Astrocyte (in vitro differentiated cells and primary cell): Measurements from ENCODE around the gene LGALS1. TPM values are rescaled to one million over a fixed set of nuclear protein-coding genes. Genes with fewer than 3 reads are reported as not detected.

ENCODE experiments used
- DNase-seq: peaks from one replicate; pipeline ENCODE4 v3.0.0-alpha.2; 2010; ENCODE audit warnings: low read depth
- FAIRE-seq: peaks from 2 replicates; lab custom pipeline; 2011; peaks lifted over from hg19 to GRCh38; lab: Jason Lieb, UNC
- H2AFZ ChIP-seq: 2 replicates; pipeline ENCODE4 v1.6.0; 2012; ENCODE audit warnings: low read depth, low read length, inconsistent platforms
- H3K27ac ChIP-seq: 2 replicates; pipeline ENCODE4 v1.5.1; 2011; ENCODE audit warnings: low read depth, low read length, inconsistent platforms
- H3K27me3 ChIP-seq: 2 replicates; pipeline ENCODE4 v1.6.0; 2011; ENCODE audit warnings: low read length, inconsistent platforms; ENCODE audit not compliant: insufficient read depth
- H3K36me3 ChIP-seq: 2 replicates; pipeline ENCODE4 v1.5.1; 2011; ENCODE audit warnings: low read length, inconsistent platforms; ENCODE audit not compliant: insufficient read depth
- H3K4me1 ChIP-seq: 2 replicates; pipeline ENCODE4 v1.5.1; 2011; ENCODE audit warnings: low read length, inconsistent platforms; ENCODE audit not compliant: insufficient read depth
- H3K4me2 ChIP-seq: 2 replicates; pipeline ENCODE4 v1.6.0; 2012; ENCODE audit warnings: low read length, inconsistent platforms
- H3K4me3 ChIP-seq: 2 replicates; pipeline ENCODE4 v1.5.1; 2011; ENCODE audit warnings: low read depth, mild to moderate bottlenecking, low read length, inconsistent platforms; ENCODE audit not compliant: insufficient read depth
- H3K79me2 ChIP-seq: 2 replicates; pipeline ENCODE4 v1.6.0; 2012; ENCODE audit warnings: mild to moderate bottlenecking, low read length, inconsistent platforms; ENCODE audit not compliant: insufficient read depth
- H3K9ac ChIP-seq: 2 replicates; pipeline ENCODE4 v1.6.0; 2012; ENCODE audit warnings: mild to moderate bottlenecking, low read length, inconsistent platforms
- H3K9me3 ChIP-seq: 2 replicates; pipeline ENCODE4 v1.5.1; 2012; ENCODE audit warnings: low read depth, mild to moderate bottlenecking, low read length, inconsistent platforms; ENCODE audit not compliant: insufficient read depth
- H4K20me1 ChIP-seq: 2 replicates; pipeline ENCODE4 v1.6.0; 2012; ENCODE audit warnings: low read length, inconsistent platforms; ENCODE audit not compliant: insufficient read depth
- H3K27ac Mint-ChIP-seq: one replicate; pipeline ENCODE4 v1.8.0; 2021; ENCODE audit warnings: mild to moderate bottlenecking, mixed read lengths; ENCODE audit not compliant: unreplicated experiment
- H3K27me3 Mint-ChIP-seq: one replicate; pipeline ENCODE4 v1.8.0; 2021; ENCODE audit warnings: low read depth, mixed read lengths; ENCODE audit not compliant: unreplicated experiment
- H3K36me3 Mint-ChIP-seq: one replicate; pipeline ENCODE4 v1.8.0; 2021; ENCODE audit warnings: low read depth, mixed read lengths; ENCODE audit not compliant: unreplicated experiment
- H3K4me1 Mint-ChIP-seq: one replicate; pipeline ENCODE4 v1.8.0; 2021; ENCODE audit warnings: low read depth, mixed read lengths; ENCODE audit not compliant: unreplicated experiment
- H3K4me3 Mint-ChIP-seq: one replicate; pipeline ENCODE4 v1.8.0; 2021; ENCODE audit warnings: mild to moderate bottlenecking, moderate library complexity, mixed read lengths; ENCODE audit not compliant: unreplicated experiment
- H3K9me3 Mint-ChIP-seq: one replicate; pipeline ENCODE4 v1.8.0; 2021; ENCODE audit warnings: mild to moderate bottlenecking, mixed read lengths; ENCODE audit not compliant: unreplicated experiment
- CTCF ChIP-seq: IDR thresholded peaks from 2 replicates; pipeline ENCODE4 v1.5.1; 2011; ENCODE audit warnings: low read depth, mild to moderate bottlenecking, inconsistent platforms, low read length, moderate library complexity; ENCODE audit not compliant: insufficient read depth
- EZH2 ChIP-seq: IDR thresholded peaks from 2 replicates; pipeline ENCODE4 v1.6.1; 2012; ENCODE audit warnings: mild to moderate bottlenecking, low read length, inconsistent platforms; ENCODE audit not compliant: insufficient read depth
- total RNA-seq: library from RNA; stranded (reverse); gene quantifications from 2 replicates; pipeline ENCODE4 v1.2.1, GENCODE V29; 2021

LGALS1 gene
- total RNA-seq, 1 donor from 2014 or later, result 240 TPM

GRCh38 chr22:37663521-37664140 lies 11.8 kb upstream of the LGALS1 start:
- Histone ChIP-seq H3K27me3 (no peaks in the 10 kb centered on the region), H4K20me1 (peaks cover 48% of the 10 kb centered on the region), H3K36me3 (no peaks in the 10 kb centered on the region), H3K9me3 (no peaks in the 10 kb centered on the region), H3K27ac (no peak overlapping the region), H3K79me2 (peaks cover 70% of the 10 kb centered on the region), H3K9ac (no peak overlapping the region), H3K4me2 (no peak overlapping the region), H2AFZ (no peak overlapping the region), H3K4me3 (no peak overlapping the region), H3K4me1 (peaks cover 23% of the 10 kb centered on the region)
- H3K4me1 Mint-ChIP-seq, result peaks cover 15% of the 10 kb centered on the region
- TF ChIP-seq EZH2, result no peak
- TF ChIP-seq CTCF, result no peak
- H3K27me3 Mint-ChIP-seq, result no peaks in the 10 kb centered on the region
- H3K9me3 Mint-ChIP-seq, result no peaks in the 10 kb centered on the region
- no peak overlapping the region for H3K27ac Mint-ChIP-seq
- DNase-seq, result no peak
- no peak overlapping the region for H3K4me3 Mint-ChIP-seq
- H3K36me3 Mint-ChIP-seq, result peaks cover 2% of the 10 kb centered on the region
- no peak for FAIRE-seq

- Histone ChIP-seq H3K79me2 (peaks cover 65% of the 10 kb centered on the region), H3K4me3 (no peak overlapping the region), H3K27ac (no peak overlapping the region), H3K9ac (no peak overlapping the region), H3K27me3 (no peaks in the 10 kb centered on the region), H3K9me3 (no peaks in the 10 kb centered on the region), H3K4me2 (no peak overlapping the region), H2AFZ (no peak overlapping the region), H3K4me1 (peaks cover 20% of the 10 kb centered on the region), H3K36me3 (no peaks in the 10 kb centered on the region), H4K20me1 (peaks cover 44% of the 10 kb centered on the region)
- Mint-ChIP-seq H3K27ac (no peak overlapping the region), H3K4me3 (no peak overlapping the region), H3K27me3 (no peaks in the 10 kb centered on the region), H3K4me1 (peaks cover 16% of the 10 kb centered on the region), H3K9me3 (no peaks in the 10 kb centered on the region), H3K36me3 (peaks cover 2% of the 10 kb centered on the region)
- no peak for TF ChIP-seq EZH2
- TF ChIP-seq CTCF, result no peak
- FAIRE-seq (no peak), DNase-seq (no peak)
These were observed 11.0 kb upstream of the LGALS1 start for GRCh38 chr22:37664249-37665101.

- FAIRE-seq, result no peak
- DNase-seq, result no peak
- peaks cover 9% of the 10 kb centered on the region for H3K4me1 Mint-ChIP-seq
- H3K4me1 ChIP-seq, result peaks cover 12% of the 10 kb centered on the region
- H3K9me3 Mint-ChIP-seq, result no peaks in the 10 kb centered on the region
- H3K9me3 ChIP-seq, result no peaks in the 10 kb centered on the region
- no peak overlapping the region for H3K9ac ChIP-seq
- peaks cover 2% of the 10 kb centered on the region for H3K36me3 Mint-ChIP-seq
- TF ChIP-seq EZH2, result no peak
- TF ChIP-seq CTCF, result no peak
- no peak overlapping the region for H3K27ac Mint-ChIP-seq
- H3K27ac ChIP-seq, result no peak overlapping the region
- H3K4me3 Mint-ChIP-seq, result no peak overlapping the region
- H3K4me3 ChIP-seq, result no peak overlapping the region
- H2AFZ ChIP-seq, result no peak overlapping the region
- H4K20me1 ChIP-seq, result peaks cover 34% of the 10 kb centered on the region
- H3K27me3 ChIP-seq, result no peaks in the 10 kb centered on the region
- H3K27me3 Mint-ChIP-seq, result no peaks in the 10 kb centered on the region
- peaks cover 55% of the 10 kb centered on the region for H3K79me2 ChIP-seq
- no peaks in the 10 kb centered on the region for H3K36me3 ChIP-seq
- H3K4me2 ChIP-seq, result no peak overlapping the region
These were observed 9.9 kb upstream of the LGALS1 start for GRCh38 chr22:37665487-37665886.
